Measurements from ENCODE around the gene GALK2.

The GALK2 gene

GRCh38 chr15:49169880-49170597 is at the start of gene GALK2:
TSS of gene GALK2 (plus strand) at chr15:49170247. CDS start at chr15:49170323, 76 bp downstream.
- Histone ChIP-seq H3K27me3 (ENCODE audit: insufficient read depth, low read length, poor library complexity, severe bottlenecking) (no peaks in the 10 kb centered on the region), H3K4me3 (ENCODE audit: low read length, poor library complexity, severe bottlenecking) (peak within 1 kb of the TSS; percentile 89), H3K79me2 (ENCODE audit: insufficient read depth, low read length) (peaks cover 31% of the 10 kb centered on the region), H3K4me2 (ENCODE audit: low read depth, low read length, poor library complexity, severe bottlenecking) (peak within 1 kb of the TSS; percentile 80), H4K20me1 (ENCODE audit: insufficient read depth, low read length, poor library complexity, severe bottlenecking) (no peaks in the 10 kb centered on the region), H3K9me3 (ENCODE audit: insufficient read depth, low read depth, low read length) (no peaks in the 10 kb centered on the region), H3K9me2 (replicated peaks; ENCODE audit: low read depth, low read length) (no peaks in the 10 kb centered on the region), H3F3A (ENCODE audit: low read depth) (no peaks in the 10 kb centered on the region), H3K9ac (ENCODE audit: low read depth, low read length, poor library complexity, severe bottlenecking) (peak within 1 kb of the TSS; percentile 88), H3K36me3 (ENCODE audit: insufficient read depth, low read length) (no peaks in the 10 kb centered on the region), H3K4me1 (ENCODE audit: insufficient read depth, low read length, poor library complexity, severe bottlenecking) (peaks cover 13% of the 10 kb centered on the region), H2AFZ (ENCODE audit: low read length) (peak within 1 kb of the TSS; percentile 89)
- TF ChIP-seq EZH2phosphoT487 (IDR thresholded peaks at IDR 0.05; ENCODE audit: borderline replicate concordance) (no peak), CTCF (conservative IDR thresholded peaks at IDR 0.05; ENCODE audit: low read length) (no peak)

GRCh38 chr15:49120832-49121231 is 49.2 kb upstream of the GALK2 start:
- no peak for TF ChIP-seq CTCF (conservative IDR thresholded peaks at IDR 0.05; ENCODE audit: low read length)
- TF ChIP-seq EZH2phosphoT487 (IDR thresholded peaks at IDR 0.05; ENCODE audit: borderline replicate concordance), result no peak
- Histone ChIP-seq H3K79me2 (ENCODE audit: insufficient read depth, low read length) (no peaks in the 10 kb centered on the region), H3K9me2 (replicated peaks; ENCODE audit: low read depth, low read length) (no peaks in the 10 kb centered on the region), H3K4me2 (ENCODE audit: low read depth, low read length, poor library complexity, severe bottlenecking) (no peak overlapping the region), H4K20me1 (ENCODE audit: insufficient read depth, low read length, poor library complexity, severe bottlenecking) (no peaks in the 10 kb centered on the region), H3K9ac (ENCODE audit: low read depth, low read length, poor library complexity, severe bottlenecking) (no peak overlapping the region), H3K9me3 (ENCODE audit: insufficient read depth, low read depth, low read length) (no peaks in the 10 kb centered on the region), H3K27me3 (ENCODE audit: insufficient read depth, low read length, poor library complexity, severe bottlenecking) (no peaks in the 10 kb centered on the region), H3F3A (ENCODE audit: low read depth) (no peaks in the 10 kb centered on the region), H3K4me3 (ENCODE audit: low read length, poor library complexity, severe bottlenecking) (no peak overlapping the region), H3K36me3 (ENCODE audit: insufficient read depth, low read length) (peaks cover 7% of the 10 kb centered on the region), H2AFZ (ENCODE audit: low read length) (no peak overlapping the region), H3K4me1 (ENCODE audit: insufficient read depth, low read length, poor library complexity, severe bottlenecking) (no peaks in the 10 kb centered on the region)

GRCh38 chr15:49121901-49122300 is 48.1 kb upstream of the GALK2 start:
- Histone ChIP-seq H3K79me2 (ENCODE audit: insufficient read depth, low read length) (no peaks in the 10 kb centered on the region), H3K27me3 (ENCODE audit: insufficient read depth, low read length, poor library complexity, severe bottlenecking) (no peaks in the 10 kb centered on the region), H3K9me2 (replicated peaks; ENCODE audit: low read depth, low read length) (no peaks in the 10 kb centered on the region), H3K4me1 (ENCODE audit: insufficient read depth, low read length, poor library complexity, severe bottlenecking) (no peaks in the 10 kb centered on the region), H4K20me1 (ENCODE audit: insufficient read depth, low read length, poor library complexity, severe bottlenecking) (no peaks in the 10 kb centered on the region), H3K4me2 (ENCODE audit: low read depth, low read length, poor library complexity, severe bottlenecking) (no peak overlapping the region), H3K9ac (ENCODE audit: low read depth, low read length, poor library complexity, severe bottlenecking) (no peak overlapping the region), H3F3A (ENCODE audit: low read depth) (no peaks in the 10 kb centered on the region), H2AFZ (ENCODE audit: low read length) (no peak overlapping the region), H3K4me3 (ENCODE audit: low read length, poor library complexity, severe bottlenecking) (no peak overlapping the region), H3K36me3 (ENCODE audit: insufficient read depth, low read length) (peaks cover 13% of the 10 kb centered on the region), H3K9me3 (ENCODE audit: insufficient read depth, low read depth, low read length) (no peaks in the 10 kb centered on the region)
- no peak for TF ChIP-seq CTCF (conservative IDR thresholded peaks at IDR 0.05; ENCODE audit: low read length)
- no peak for TF ChIP-seq EZH2phosphoT487 (IDR thresholded peaks at IDR 0.05; ENCODE audit: borderline replicate concordance)

All from Loucy (cell line).